GM18873 (cell line): ENCODE results near the gene SMG7.

ENCODE experiments used
- ATAC-seq: cut with Tn5 transposase; IDR thresholded peaks from one replicate; pipeline ENCODE4 v1.9.1; 2021; ENCODE audit warnings: mild to moderate bottlenecking, moderate library complexity, moderate number of reproducible peaks; ENCODE audit not compliant: unreplicated experiment, low FRiP score

The SMG7 gene

DNA sequence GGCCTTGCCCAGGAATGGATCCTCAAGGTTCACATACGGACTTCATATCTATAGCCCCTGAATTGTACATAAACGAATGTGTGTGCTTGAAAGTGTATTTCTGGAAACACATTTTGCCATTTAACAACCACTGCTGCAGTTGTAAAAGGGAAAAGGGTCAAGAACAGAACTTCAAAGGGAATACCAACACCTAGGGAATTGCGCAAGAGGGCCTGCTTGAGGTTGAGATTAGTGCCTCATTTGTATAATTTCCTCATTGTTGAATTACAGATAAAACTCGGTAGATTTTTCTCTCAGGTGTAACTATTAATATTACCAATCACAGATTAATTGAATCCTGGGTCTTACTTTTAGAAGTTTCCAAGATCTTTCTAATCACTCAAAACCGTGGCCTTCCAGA is 111.8 kb downstream of the SMG7 start:
- no peak for ATAC-seq

DNA sequence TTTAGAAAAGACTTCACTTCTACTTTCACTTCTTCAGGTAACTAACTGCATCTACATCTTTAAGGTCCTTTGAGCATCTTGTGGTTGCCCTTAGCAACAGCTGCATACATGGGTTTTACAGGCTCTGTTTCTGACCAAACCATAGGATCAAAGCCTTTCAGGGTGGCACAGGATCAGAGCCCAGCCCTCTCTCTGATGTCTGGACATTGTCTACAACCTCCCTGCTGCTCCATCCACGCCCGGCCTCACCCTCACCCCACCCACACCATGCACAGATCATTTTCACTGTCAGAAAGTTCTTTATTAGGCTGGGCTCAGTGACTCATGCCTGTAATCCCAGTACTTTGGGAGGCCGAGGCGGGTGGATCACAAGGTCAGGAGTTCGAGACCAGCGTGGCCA is 112.7 kb downstream of the SMG7 start:
- no peak for ATAC-seq

DNA sequence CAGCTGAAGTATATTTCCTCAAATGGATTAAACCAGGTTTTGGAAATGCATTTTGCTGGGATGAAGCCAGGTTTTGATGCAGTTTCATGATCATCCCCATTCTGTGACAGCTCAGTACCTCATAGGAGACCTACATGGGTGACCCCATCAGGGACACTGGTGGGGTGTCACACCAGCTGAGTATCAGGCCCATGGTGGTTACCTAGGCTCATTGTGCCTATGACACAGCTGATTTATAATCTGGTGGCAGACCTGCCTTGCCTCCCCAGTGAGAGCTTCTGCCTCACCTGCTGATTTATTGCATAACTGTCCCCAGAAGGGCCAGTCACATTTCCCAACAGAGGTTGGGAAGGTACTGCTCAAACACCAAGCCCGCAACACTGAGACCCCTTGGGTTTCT is 114.2 kb downstream of the SMG7 start:
- no peak for ATAC-seq

DNA sequence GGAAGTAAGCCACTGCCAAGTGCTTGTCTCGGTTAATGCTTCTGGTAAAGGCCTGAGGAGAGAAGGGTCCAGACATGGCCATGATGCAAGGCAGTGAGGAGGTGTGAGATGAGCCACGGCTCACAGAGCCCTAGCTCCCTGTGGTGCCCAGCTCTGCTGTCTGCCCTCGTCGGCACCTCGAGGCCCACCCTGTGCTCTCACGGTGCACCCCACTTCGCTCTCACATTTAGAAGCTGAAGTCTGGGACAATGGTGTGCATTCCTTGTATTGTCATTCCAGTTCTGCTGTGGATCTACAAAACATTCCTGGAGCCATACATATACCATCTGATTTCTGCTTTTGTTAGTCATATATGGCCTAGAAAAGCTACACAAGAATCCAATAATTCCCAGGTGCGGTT is 114.6 kb downstream of the SMG7 start:
- no peak for ATAC-seq

DNA sequence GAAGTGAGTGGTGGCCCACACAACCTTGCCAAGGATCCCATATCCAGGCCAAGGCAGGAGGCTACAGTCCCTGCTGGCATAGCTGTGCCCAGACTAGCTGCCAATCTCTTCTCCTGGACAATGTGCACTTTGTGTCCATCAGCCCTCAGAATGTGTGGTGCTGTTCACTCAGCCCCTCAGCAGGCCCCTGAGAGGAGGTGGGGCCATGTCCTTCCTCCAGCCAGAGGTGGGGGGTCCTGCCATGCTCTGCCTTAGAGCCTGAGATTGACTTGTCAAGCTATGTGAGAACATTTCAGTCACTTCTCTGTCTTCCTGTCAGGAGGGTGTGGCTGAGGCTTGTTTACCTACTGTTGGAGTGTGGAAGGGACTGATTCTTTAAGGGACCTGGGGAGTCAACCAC is 116.5 kb downstream of the SMG7 start:
- no peak for ATAC-seq

DNA sequence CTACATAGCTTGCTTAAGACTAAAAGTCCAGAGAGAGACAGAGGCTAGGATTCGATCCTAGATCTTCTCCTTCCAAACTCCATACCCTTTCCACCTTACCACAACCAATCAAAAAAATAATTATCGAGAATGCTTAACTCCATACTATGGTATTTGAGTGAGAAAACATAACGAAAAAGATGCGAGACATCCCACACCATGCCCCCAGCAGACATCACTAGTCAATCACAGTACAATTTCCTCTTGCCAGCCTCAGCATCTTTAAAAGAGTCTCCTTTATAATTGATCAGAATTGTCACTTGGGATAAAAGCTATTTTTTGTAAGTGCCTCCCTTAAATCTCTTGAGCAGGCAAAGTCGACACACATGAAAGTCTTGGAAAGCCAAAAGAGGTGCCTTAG is 117.1 kb downstream of the SMG7 start:
- ATAC-seq, result no peak

DNA sequence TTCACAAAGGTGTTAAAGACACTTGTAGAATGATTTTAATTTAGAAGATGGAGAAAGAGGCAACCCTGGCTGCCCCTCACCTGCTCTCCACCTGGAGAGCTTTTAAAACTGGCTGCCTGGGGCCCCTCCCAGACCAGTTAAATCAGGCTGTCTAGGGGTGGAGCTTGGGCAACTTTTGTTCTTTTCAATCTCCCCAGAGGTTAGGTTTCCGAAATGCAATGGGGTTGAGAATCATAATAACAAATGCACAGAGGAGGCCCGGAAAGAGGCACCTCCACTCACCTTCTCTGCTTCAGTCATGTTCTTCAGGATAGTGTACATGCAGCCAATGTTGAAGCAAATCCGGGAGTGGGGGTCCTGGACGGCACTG is 117.6 kb downstream of the SMG7 start:
- ATAC-seq, result peak; percentile 26

DNA sequence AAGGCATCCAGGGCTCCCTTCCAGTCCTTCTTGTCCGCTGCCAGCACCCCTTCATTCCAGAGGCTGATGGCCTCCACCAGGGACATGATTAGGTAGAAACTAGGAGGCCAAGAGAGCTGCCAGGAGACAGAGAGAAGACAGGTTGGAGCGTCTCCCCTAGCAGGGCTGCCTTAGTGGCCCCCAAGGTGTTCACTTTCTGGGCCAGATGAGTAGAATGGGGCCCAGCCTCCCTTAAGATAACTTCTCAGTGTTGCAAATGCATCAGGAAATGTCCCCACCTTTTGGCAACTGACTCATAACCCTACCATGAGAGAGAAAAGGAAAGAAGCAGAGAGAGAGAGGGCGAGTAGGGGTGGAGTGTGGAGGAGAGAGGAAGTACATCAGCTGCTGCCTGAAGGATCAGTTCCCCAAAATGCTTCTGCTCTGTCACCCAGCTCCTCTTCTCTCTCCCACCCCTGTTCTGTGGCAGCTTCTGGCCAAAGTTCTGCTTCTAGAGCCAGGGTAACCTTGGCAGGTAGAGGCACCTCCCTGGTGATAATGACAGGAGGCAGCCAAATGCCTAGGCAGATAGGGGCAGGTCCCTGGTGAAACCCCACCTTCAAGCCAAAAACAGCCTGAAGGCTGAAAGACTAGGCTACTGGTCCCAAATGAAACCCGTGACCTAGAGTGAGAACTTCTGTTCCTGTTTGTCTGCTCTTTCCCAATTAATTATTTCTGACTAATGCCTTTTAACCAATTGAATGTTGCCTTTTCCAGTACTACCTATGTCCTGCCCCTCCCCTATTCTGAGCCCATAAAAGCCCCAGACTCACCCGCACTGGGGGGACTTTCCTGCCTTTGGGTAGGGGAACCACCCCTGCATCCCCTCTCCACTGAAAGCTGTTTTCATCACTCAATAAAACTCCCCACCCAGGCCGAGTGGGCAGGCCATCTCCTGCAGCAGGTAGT is 118.2 kb downstream of the SMG7 start, which contains the start of gene NCF2:
Gene NCF2, minus strand, starts transcription at position 216 of the 948 bp plus-strand sequence. Its CDS starts 130 bp downstream, at position 86.
- peak; percentile 62 for ATAC-seq

DNA sequence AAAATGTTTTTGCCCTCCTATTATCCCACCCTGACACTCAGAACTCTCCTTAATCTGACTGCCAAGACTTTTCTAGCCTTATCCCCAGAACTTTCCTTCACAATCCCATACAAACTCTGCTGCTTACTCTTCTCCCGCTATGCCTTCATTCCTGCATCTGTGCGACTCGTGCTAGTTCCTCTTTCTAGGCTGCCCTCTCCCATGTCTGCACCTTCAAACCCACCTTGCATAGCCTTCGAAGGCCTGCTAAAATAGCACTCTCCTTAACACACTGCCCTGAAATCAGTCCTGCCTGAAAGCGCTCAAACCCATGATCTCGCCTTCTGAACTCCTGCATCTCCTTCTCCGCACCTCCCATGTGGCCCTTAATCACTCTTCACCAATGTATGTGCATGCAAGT is 120.4 kb downstream of the SMG7 start:
- no peak for ATAC-seq

DNA sequence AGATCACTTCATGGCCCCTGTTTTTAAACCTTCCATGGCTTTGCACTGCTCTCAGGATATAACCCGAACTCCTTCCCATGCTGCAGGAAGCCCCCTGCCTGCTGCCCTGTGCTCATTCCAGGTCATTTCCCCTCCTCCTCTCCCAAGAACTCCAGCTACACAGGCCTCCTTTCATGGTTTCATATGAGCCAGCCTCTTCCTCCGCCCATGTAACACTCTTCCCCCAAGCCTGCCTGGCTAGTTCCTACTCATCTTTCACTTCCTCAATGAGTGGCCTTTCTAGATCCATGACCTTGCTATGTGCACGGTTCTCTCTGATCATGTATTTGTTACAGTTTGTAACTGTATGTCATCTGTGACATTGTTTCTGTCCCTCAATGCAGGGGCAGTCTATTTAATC is 121.1 kb downstream of the SMG7 start:
- ATAC-seq, result peak; percentile 42

DNA sequence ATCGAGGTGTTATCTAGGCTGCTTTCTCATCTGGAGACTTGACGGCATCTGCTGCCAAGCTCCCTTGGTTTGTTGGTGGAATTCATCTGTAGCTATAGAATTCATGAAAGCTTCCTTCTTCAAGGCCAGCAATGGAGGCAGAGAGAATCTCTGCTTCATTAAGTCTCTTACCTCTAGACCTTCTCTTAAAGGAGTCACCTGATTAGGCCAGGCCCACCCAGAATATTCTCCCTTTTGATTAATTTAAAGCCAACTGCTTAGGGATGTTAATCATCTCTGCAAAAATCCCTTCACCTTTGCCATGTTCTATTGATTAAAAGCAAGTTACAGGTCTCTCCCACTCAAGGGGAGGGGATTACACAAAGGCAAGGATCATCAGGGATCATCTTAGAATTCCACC is 123.2 kb downstream of the SMG7 start:
- ATAC-seq, result no peak

DNA sequence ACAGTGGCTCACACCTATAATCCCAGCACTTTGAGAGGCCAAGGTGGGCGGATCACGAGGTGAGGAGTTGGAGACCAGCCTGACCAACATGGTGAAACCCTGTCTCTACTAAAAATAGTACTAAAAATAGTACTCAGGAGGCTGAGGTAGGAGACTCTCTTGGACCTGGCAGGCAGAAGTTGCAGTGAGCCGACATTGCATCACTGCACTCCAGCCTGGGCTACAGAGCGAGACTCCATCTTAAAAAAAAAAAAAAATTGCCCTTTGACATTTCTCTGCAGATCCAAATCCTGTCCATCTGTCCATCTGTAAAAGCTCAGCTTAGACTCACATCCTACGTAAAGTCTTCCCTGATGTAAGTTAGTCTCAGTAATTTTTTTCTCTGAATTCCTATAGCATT is 124.2 kb downstream of the SMG7 start:
- ATAC-seq, result no peak

DNA sequence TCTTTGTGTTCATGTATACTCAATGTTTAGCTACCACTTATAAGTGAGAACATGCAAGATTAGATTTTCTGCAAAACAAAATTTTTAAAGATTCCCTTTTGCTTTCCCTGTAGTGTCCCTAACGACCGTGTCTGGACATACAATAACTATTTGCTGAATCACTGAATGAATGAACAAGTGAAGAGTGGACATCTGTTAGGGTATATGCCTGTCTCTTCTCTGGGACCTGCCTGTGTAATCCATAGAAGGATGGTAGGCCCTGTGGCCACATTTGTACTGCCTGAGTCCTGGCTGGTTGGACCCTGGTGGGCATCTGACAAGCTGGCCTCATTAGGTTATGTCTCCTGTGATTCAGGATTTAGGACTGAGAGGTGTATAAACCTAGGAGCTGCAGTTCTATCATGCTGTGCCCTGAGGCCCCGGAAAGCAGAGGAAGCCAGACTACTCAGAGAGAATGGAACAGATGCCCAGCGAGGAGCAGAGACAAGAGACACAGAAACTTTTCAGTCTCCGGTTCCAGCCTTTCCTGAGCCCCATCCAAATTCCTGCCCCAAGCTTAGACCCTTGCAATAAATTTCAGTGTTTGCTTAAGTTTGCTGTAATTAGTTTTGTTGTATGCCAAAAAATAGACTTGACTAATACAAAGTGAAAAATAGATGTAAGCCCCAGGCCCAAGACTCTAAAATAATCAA is 125.5 kb downstream of the SMG7 start:
- ATAC-seq, result no peak

DNA sequence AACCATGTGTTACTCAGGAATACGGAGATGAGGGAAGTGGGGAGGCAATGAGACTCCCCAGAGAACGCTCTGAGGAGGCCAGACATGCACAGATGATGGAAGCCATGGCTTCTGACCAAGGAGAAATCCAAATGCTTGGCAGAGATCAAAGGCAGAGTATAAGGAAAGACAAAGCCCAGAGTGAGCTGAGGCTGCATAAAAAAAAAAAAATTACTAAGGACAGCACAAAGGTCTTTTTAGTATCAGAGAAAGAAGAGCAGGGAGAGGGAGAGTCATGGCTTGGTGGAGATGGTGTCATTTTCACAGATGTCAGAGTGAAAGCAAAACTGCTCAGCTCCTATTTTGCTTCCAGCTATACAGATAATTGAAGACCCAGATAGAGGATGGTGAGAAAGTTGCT is 126.1 kb downstream of the SMG7 start:
- peak; percentile 58 for ATAC-seq

DNA sequence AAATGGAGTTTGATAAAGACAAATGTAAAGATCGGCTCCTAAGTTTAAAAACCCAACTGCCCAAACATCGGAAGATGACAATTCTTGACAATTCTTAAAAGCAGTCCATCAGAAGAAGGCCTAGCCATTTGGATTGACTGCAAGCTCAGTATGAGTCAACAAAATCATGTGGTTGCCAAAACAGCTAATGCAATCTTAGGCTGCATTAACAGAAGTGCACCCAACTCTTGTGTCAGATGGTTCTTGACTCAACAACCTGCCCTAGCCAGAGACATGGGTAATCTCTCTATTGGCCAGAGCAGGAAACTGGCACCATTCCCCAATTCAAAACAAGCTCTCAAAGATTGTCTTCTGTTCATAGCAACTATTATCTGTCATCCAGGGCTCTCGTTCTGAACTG is 127.8 kb downstream of the SMG7 start:
- ATAC-seq, result no peak

DNA sequence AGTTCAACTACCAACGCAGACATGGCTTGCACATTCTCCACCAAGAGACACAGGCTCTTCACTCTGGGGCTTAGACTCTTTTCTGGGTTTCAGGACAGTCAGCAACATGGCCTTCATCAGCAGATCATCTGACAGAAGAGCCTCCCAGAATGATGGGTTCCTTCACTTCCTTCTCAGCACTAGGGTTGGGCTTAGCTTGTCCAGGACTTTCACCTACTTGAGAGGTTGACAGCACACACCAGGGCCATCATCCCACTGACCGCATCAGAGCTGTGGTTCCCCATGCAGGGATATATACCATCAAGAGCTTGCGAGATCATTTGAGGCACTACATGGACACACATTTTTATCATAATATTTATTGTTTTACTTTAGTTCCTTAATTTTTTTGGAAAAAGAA is 128.3 kb downstream of the SMG7 start:
- ATAC-seq, result no peak

DNA sequence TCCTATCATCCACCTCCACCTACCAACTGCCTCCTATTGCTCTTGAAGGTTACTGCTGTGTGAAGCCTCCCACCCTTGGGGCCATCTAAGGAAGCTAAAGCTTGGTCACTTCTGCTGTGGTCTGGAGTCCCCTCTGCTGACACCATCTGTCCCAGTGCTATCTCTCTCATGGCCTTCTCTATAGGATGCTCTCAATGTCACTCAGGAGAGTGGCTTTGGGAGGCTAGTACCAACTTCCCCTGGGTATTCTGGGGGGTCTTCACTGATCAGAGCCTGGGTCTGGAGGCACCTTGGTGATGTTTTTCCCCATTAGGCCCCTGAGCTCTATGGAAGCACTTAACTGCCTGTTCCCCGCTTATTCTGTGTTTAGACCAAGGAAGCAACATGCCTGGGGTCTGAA is 130.2 kb downstream of the SMG7 start:
- no peak for ATAC-seq
